Vagina (tissue), 2 donors: ENCODE results near the gene DBET. TPM values are rescaled to one million over a fixed set of nuclear protein-coding genes. Genes with fewer than 3 reads are reported as not detected.
"Not testable (repeated sequence)": the region's sequence is repeated elsewhere in the genome, so short reads cannot be mapped to it uniquely, and the experiment has no call there.

Experiments used
- DNase-seq, 2 donors: peaks; one replicate each; pipeline ENCODE4 v3.0.0-alpha.2; 2017; ENCODE audit errors: extremely low spot score in 2 of 2
- H3K27ac ChIP-seq: fragments of 200-600 bp; sonication (generic); one replicate; pipeline ENCODE4 v1.5.1; 2019
- H3K27me3 ChIP-seq: fragments of 200-600 bp; sonication (generic); one replicate; pipeline ENCODE4 v1.5.1; 2019
- H3K36me3 ChIP-seq, 2 donors: fragments of 200-600 bp; sonication (generic); one replicate each; pipeline ENCODE4 v1.5.1; 2017 to 2019
- H3K4me1 ChIP-seq: fragments of 200-600 bp; sonication (generic); one replicate; pipeline ENCODE4 v1.5.1; 2019
- H3K4me3 ChIP-seq, 2 donors: fragments of 200-600 bp; sonication (generic); 1 replicate in 1 of 2; 2 replicates in 1 of 2; pipeline ENCODE4 v1.5.1; 2016 to 2019
- H3K9me3 ChIP-seq: fragments of 200-600 bp; sonication (generic); one replicate; pipeline ENCODE4 v1.5.1; 2019
- CTCF ChIP-seq, 3 experiments: fragments of 450-650 bp in 2 of 3; fragments of 200-600 bp in 1 of 3; sonication (generic) in 1 of 3; IDR thresholded peaks; one replicate each; pipeline ENCODE4 v1.5.1; 2017 to 2019; ENCODE audit warnings: antibody characterized with exemption in 3 of 3, mild to moderate bottlenecking in 2 of 3, moderate library complexity in 2 of 3
- POLR2A ChIP-seq, 2 donors: fragments of 450-650 bp; IDR thresholded peaks; one replicate each; pipeline ENCODE4 v1.6.1; 2017; ENCODE audit warnings: antibody characterized with exemption in 2 of 2, mild to moderate bottlenecking in 2 of 2, moderate library complexity in 2 of 2
- POLR2AphosphoS5 ChIP-seq, 2 donors: sonication (generic); formaldehyde crosslinking; IDR thresholded peaks; one replicate each; pipeline ENCODE4 v1.9.0; 2017; ENCODE audit warnings: antibody characterized with exemption in 2 of 2, mild to moderate bottlenecking in 2 of 2, low read depth in 1 of 2; ENCODE audit not compliant: insufficient read depth in 1 of 2
- intact Hi-C: fragments of 100-400 bp; cut with DNase I; formaldehyde crosslinking; loops from one replicate; pipeline ENCODE4 v1.15.1; 2023
- total RNA-seq: library from RNA; depleted of rRNA; stranded (reverse); fragments of >200 nt; gene quantifications from one replicate; pipeline ENCODE4 v1.2.3, GENCODE V29; 2016

Gene DBET
- not detected for total RNA-seq

- intact Hi-C loops, H3K4me3 ChIP-seq, H3K27ac ChIP-seq, H3K27me3 ChIP-seq, H3K9me3 ChIP-seq, H3K36me3 ChIP-seq, DNase-seq, H3K4me1 ChIP-seq: not testable (repeated sequence)
These were observed at the start of gene DBET for GRCh38 chr4:190064342-190064741. TSS of gene DBET (plus strand) at chr4:190064502.

- Histone ChIP-seq H3K4me1 (peaks cover 7% of the 10 kb centered on the region), H3K4me3 (peak overlapping the region in 1 of 2 donors; percentile 12), H3K36me3 (no peaks in the 10 kb centered on the region), H3K9me3 (no peaks in the 10 kb centered on the region), H3K27ac (no peak overlapping the region), H3K27me3 (no peaks in the 10 kb centered on the region)
- no peak for TF ChIP-seq POLR2A (IDR thresholded peaks at IDR 0.05)
- TF ChIP-seq CTCF (IDR thresholded peaks at IDR 0.05): no peak
- no peak for TF ChIP-seq POLR2AphosphoS5 (IDR thresholded peaks at IDR 0.05; ENCODE audit: insufficient read depth in 1 of 2, low read depth in 1 of 2)
- intact Hi-C loops: no loop called here
- no peak for DNase-seq
These were observed 49.3 kb upstream of the DBET start for GRCh38 chr4:190014771-190015537.

- Histone ChIP-seq H3K36me3 (no peaks in the 10 kb centered on the region), H3K4me1 (peaks cover 11% of the 10 kb centered on the region), H3K27ac (no peak overlapping the region), H3K27me3 (no peaks in the 10 kb centered on the region), H3K4me3 (peak overlapping the region in 1 of 2 donors; percentile 12), H3K9me3 (no peaks in the 10 kb centered on the region)
- DNase-seq: no peak
- TF ChIP-seq CTCF (IDR thresholded peaks at IDR 0.05): no peak
- no peak for TF ChIP-seq POLR2AphosphoS5 (IDR thresholded peaks at IDR 0.05; ENCODE audit: insufficient read depth in 1 of 2, low read depth in 1 of 2)
- TF ChIP-seq POLR2A (IDR thresholded peaks at IDR 0.05): no peak
- intact Hi-C loops: no loop called here
These were observed 48.5 kb upstream of the DBET start for GRCh38 chr4:190015538-190016368.

GRCh38 chr4:190016369-190017289 is 47.7 kb upstream of the DBET start:
- TF ChIP-seq POLR2A (IDR thresholded peaks at IDR 0.05) (no peak), POLR2AphosphoS5 (IDR thresholded peaks at IDR 0.05; ENCODE audit: insufficient read depth in 1 of 2, low read depth in 1 of 2) (no peak)
- H3K27me3 ChIP-seq: no peaks in the 10 kb centered on the region
- DNase-seq: no peak
- H3K4me1 ChIP-seq: peaks cover 18% of the 10 kb centered on the region
- no peak overlapping the region for H3K4me3 ChIP-seq
- no peak overlapping the region for H3K27ac ChIP-seq
- no peaks in the 10 kb centered on the region for H3K9me3 ChIP-seq
- intact Hi-C loops: no loop called here
- H3K36me3 ChIP-seq: no peaks in the 10 kb centered on the region

GRCh38 chr4:190017357-190018200 is 46.7 kb upstream of the DBET start:
- DNase-seq: no peak
- Histone ChIP-seq H3K4me3 (no peak overlapping the region), H3K36me3 (no peaks in the 10 kb centered on the region), H3K9me3 (no peaks in the 10 kb centered on the region), H3K27me3 (no peaks in the 10 kb centered on the region), H3K4me1 (peaks cover 18% of the 10 kb centered on the region), H3K27ac (no peak overlapping the region)
- intact Hi-C loops: no loop called here
- TF ChIP-seq POLR2AphosphoS5 (IDR thresholded peaks at IDR 0.05; ENCODE audit: insufficient read depth in 1 of 2, low read depth in 1 of 2) (no peak), CTCF (IDR thresholded peaks at IDR 0.05) (no peak), POLR2A (IDR thresholded peaks at IDR 0.05) (no peak)
